HL-60/S4 treated with retinoic acid at 250 ng/mL for 4 days and 3 days (cell line): ENCODE data around the gene MCM7.

Experiments
- in situ Hi-C: fragments of 300-500 bp; cut with MboI; formaldehyde crosslinking; loops from 2 replicates; pipeline ENCODE4 v1.7.0; 2022; ENCODE audit warnings: low sequenced_read_pairs

The MCM7 gene

DNA sequence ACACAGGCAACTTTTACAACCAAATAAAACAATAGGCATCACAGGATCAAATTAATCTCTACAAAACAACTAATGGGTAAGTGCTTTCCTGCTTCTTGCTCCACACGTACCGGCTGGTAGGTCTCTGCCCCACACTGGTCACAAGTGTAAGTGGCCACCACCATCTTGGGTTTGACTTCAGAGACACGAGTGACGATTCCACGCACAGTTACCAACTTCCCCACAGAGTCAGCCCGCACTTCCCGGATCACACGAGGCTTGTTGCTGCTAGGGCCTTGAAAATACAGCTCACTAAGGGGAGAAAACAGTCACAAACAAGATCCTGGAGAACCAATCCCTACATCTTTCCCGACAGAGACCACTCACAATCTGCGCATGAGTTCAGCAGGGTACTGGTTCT is 2.3 kb downstream of the MCM7 start:
- in situ Hi-C loops: no loop called here

GRCh38 chr7:100095704-100096103 is 5.5 kb downstream of the MCM7 start:
- in situ Hi-C loops: no loop called here

- in situ Hi-C loops: no loop called here
Observed at GRCh38 chr7:100095289-100095688, 5.9 kb downstream of the MCM7 start.

GRCh38 chr7:100093925-100094486 is 7.2 kb downstream of the MCM7 start:
- in situ Hi-C loops: no loop called here

GRCh38 chr7:100093498-100093897 is 7.7 kb downstream of the MCM7 start:
- in situ Hi-C loops: no loop called here

- in situ Hi-C loops: no loop called here
Observed at GRCh38 chr7:100093054-100093453, 8.1 kb downstream of the MCM7 start.

DNA sequence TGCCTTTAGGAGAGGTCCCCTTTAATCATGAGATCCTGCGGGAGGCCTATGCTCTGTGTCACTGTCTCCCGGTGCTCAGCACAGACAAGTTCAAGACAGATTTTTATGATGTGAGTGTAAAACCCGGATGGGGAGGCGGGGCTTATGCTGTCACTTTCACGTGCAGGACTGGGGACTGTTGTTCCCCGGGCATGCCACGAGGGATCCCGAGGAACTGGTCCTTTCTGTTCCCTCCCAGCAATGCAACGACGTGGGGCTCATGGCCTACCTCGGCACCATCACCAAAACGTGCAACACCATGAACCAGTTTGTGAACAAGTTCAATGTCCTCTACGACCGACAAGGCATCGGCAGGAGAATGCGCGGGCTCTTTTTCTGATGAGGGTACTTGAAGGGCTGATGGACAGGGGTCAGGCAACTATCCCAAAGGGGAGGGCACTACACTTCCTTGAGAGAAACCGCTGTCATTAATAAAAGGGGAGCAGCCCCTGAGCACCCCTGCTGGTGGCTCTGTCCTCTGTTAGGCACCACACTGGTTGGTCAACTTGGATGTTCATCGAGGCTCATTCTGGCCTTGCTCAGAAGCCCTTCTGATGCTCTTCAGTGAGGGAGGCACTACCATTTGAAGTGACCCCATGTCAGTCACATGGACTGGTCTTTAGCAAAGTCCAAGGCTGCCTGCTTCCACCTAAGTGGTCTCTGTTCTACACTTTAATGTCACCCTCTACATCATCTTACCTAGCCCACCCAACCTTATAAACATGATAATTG is 9.6 kb downstream of the MCM7 start:
- in situ Hi-C loops: no loop called here

- in situ Hi-C loops: no loop called here
Observed at GRCh38 chr7:100090527-100091410, 10.4 kb downstream of the MCM7 start.

- in situ Hi-C loops: no loop called here
Observed at GRCh38 chr7:100089458-100090196, 11.6 kb downstream of the MCM7 start.

- in situ Hi-C loops: no loop called here
Observed at GRCh38 chr7:100088621-100089457, 12.4 kb downstream of the MCM7 start, which contains the start of gene COPS6. TSS of gene COPS6 (plus strand) at chr7:100088969. CDS start at chr7:100088991, 22 bp downstream.

- in situ Hi-C loops: no loop called here
Observed at GRCh38 chr7:100088095-100088620, 13.0 kb downstream of the MCM7 start.

DNA sequence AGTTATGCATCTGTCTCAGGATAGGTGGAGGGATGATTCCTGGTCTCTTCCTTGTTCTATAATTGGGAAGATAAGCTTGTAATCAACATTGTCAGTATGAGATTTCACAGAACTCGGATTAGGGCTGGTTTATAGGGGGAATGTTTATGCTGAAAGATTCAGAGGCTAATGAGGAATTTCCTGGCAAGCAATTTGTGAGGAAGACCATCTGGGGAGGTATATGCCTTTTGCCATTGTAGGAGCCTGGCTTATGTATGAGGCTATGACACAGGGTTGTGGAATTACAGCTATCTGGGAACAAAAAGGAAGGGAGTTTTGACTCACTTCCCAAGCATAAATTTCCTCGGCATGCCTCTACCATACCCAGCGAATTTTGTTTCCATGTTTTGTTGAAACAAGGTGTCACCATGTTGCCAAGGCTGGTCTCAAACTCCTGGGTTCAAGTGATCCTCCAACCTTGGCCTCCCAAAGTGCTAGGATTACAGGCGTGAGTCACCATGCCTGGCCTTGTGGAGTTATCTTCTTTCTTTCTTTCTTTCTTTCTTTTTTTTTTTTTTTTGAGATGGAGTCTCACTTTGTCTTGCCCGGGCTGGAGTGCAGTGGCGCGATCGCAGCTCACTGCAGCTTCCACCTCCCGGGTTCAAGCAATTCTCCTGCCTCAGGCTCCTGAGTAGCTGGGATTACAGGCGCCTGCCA is 14.0 kb downstream of the MCM7 start:
- in situ Hi-C loops: no loop called here

DNA sequence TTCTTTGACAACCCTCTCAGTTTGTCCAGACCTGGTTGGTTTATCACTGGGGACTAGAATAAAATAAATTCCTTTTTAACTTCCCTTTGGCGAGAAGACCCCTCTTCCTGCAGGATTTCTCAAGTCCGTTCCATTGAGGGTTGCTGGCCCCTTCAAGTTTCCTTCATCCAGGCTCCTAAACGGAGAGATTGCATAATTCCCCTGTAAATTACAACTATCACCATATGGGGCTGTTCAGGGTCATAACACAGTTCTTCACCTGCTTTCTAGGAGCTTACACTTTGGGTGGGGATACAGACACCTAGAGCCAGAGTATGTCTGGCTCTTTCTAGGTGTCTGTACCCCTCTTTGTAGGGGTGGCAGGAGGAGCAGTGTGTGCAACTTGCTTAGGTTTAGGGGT is 15.7 kb downstream of the MCM7 start:
- in situ Hi-C loops: no loop called here

DNA sequence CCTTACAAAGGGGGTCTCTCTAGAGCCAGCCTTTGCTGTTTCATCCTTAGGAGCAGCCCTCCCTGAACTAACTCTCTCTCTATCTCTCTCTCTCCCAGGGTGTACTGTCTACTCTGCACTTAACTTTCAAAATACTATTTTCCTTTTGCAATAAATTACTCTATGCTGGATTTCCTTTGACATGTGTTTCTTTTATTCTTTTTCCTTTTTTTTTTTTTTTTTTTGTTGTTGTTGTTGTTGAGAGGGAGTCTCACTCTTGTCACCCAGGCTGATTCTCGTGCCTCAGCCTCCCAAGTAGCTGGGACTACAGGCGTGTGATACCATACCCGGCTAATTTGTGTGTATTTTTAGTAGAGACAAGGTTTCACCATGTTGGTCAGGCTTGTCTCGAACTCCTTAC is 18.2 kb downstream of the MCM7 start:
- in situ Hi-C loops: no loop called here

GRCh38 chr7:100081535-100082102 is 19.6 kb downstream of the MCM7 start, which contains the start of gene ZNF3:
TSS of gene ZNF3 (minus strand) at chr7:100081723. CDS start at chr7:100077357, 4,366 bp downstream.
- in situ Hi-C loops: no loop called here

- in situ Hi-C loops: no loop called here
Observed at GRCh38 chr7:100080907-100081534, 20.2 kb downstream of the MCM7 start.

GRCh38 chr7:100079024-100079560 is 22.1 kb downstream of the MCM7 start:
- in situ Hi-C loops: no loop called here

DNA sequence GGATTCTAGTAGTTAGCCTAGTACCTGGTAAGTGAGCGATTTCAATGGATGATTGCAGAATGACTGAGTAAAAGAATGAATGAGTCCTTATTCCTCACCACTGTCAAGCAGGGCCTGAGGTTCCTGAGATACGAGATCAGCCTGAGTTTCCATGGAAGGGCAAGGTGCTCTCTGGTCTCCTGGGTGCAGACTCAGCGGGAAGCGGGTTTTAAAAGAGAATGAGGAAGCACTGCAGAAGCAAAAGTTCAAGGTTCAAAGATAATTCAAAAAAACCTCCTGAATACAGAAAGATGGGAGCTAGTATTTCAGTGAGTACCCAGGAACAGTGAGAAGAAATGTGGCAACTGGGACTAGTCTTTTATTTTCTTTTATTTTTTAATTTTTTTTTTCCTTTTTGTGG is 24.0 kb downstream of the MCM7 start:
- in situ Hi-C loops: no loop called here
